Activated CD8-positive, alpha-beta memory T cell treated with anti-CD3 and anti-CD28 coated beads, Interleukin-2, amount 10 ng/mL, durations not matched to agents 7 days and 5 days (primary cell): ENCODE data around the gene PTPN14. TPM values are rescaled to one million over a fixed set of nuclear protein-coding genes. Genes with fewer than 3 reads are reported as not detected.
"Not testable (repeated sequence)": the region's sequence is repeated elsewhere in the genome, so short reads cannot be mapped to it uniquely, and the experiment has no call there.

ENCODE experiments used
- ATAC-seq: fragments of 150-1000 bp; cut with Tn5 transposase; one replicate; pipeline ENCODE4 v1.10.0; 2021; ENCODE audit warnings: moderate library complexity
- CTCF ChIA-PET: fragments of 350-600 bp; sonication (Branson Sonifier 250); formaldehyde crosslinking; loops from one replicate; lab custom pipeline; 2021; ENCODE audit warnings: antibody characterized with exemption; lab: Charles Lee
- DNase-seq: peaks from one replicate; pipeline ENCODE4 v3.0.0-alpha.2; 2020
- H3K27ac Mint-ChIP-seq: one replicate; pipeline ENCODE4 v1.8.0; 2021; ENCODE audit warnings: mild to moderate bottlenecking, mixed read lengths
- H3K27me3 Mint-ChIP-seq: one replicate; pipeline ENCODE4 v1.8.0; 2021; ENCODE audit warnings: mixed read lengths
- H3K36me3 Mint-ChIP-seq: one replicate; pipeline ENCODE4 v1.8.0; 2021; ENCODE audit warnings: mild to moderate bottlenecking, mixed read lengths
- H3K4me1 Mint-ChIP-seq: one replicate; pipeline ENCODE4 v1.8.0; 2021; ENCODE audit warnings: mixed read lengths
- H3K4me3 Mint-ChIP-seq: one replicate; pipeline ENCODE4 v1.8.0; 2021; ENCODE audit warnings: mild to moderate bottlenecking, moderate library complexity, mixed read lengths
- H3K9me3 Mint-ChIP-seq: one replicate; pipeline ENCODE4 v1.8.0; 2022; ENCODE audit warnings: low read depth, mixed read lengths
- total RNA-seq, 2 experiments: library from RNA; stranded (reverse); gene quantifications; one replicate each; pipeline ENCODE4 v1.2.3, GENCODE V29; 2021

The PTPN14 gene
- total RNA-seq, 2 experiments from 2014 or later, result 0.32 to 1.1 TPM

GRCh38 chr1:214506972-214507431 is 44.4 kb downstream of the PTPN14 start:
- H3K4me1 Mint-ChIP-seq, result no peaks in the 10 kb centered on the region
- no peaks in the 10 kb centered on the region for H3K36me3 Mint-ChIP-seq
- H3K4me3 Mint-ChIP-seq, result no peak overlapping the region
- peaks cover 4% of the 10 kb centered on the region for H3K9me3 Mint-ChIP-seq
- H3K27ac Mint-ChIP-seq, result no peak overlapping the region
- no peak for ATAC-seq
- H3K27me3 Mint-ChIP-seq, result peaks cover 14% of the 10 kb centered on the region
- CTCF ChIA-PET, result no interaction called here
- DNase-seq, result no peak

- Mint-ChIP-seq H3K4me3 (no peak overlapping the region), H3K4me1 (no peaks in the 10 kb centered on the region), H3K27me3 (peaks cover 14% of the 10 kb centered on the region), H3K9me3 (peaks cover 2% of the 10 kb centered on the region), H3K36me3 (no peaks in the 10 kb centered on the region), H3K27ac (no peak overlapping the region)
- CTCF ChIA-PET, result no interaction called here
- ATAC-seq (no peak), DNase-seq (no peak)
These were observed 46.3 kb downstream of the PTPN14 start for GRCh38 chr1:214505134-214505533.

- Mint-ChIP-seq H3K27me3 (peaks cover 14% of the 10 kb centered on the region), H3K36me3 (no peaks in the 10 kb centered on the region), H3K9me3 (no peaks in the 10 kb centered on the region), H3K4me3 (no peak overlapping the region), H3K4me1 (no peaks in the 10 kb centered on the region), H3K27ac (no peak overlapping the region)
- ATAC-seq (no peak), DNase-seq (no peak)
- CTCF ChIA-PET, result no interaction called here
These were observed 47.1 kb downstream of the PTPN14 start for GRCh38 chr1:214504330-214504729.

GRCh38 chr1:214503553-214503952 is 47.8 kb downstream of the PTPN14 start:
- Mint-ChIP-seq H3K27me3 (peaks cover 19% of the 10 kb centered on the region), H3K4me3 (no peak overlapping the region), H3K4me1 (no peaks in the 10 kb centered on the region), H3K27ac (no peak overlapping the region), H3K36me3 (no peaks in the 10 kb centered on the region), H3K9me3 (no peaks in the 10 kb centered on the region)
- DNase-seq (no peak), ATAC-seq (no peak)
- CTCF ChIA-PET, result no interaction called here

- CTCF ChIA-PET, result interaction anchor here (2.0 kb wide), 1 partner anchor 14 kb away, joined by 8 read pairs; no protein-coding TSS in a partner anchor
- no peaks in the 10 kb centered on the region for H3K9me3 Mint-ChIP-seq
- DNase-seq (no peak), ATAC-seq (no peak)
- H3K36me3 Mint-ChIP-seq, result no peaks in the 10 kb centered on the region
- H3K4me3 Mint-ChIP-seq, result no peak overlapping the region
- no peak overlapping the region for H3K27ac Mint-ChIP-seq
- no peaks in the 10 kb centered on the region for H3K4me1 Mint-ChIP-seq
- H3K27me3 Mint-ChIP-seq, result peaks cover 17% of the 10 kb centered on the region
These were observed 50.9 kb downstream of the PTPN14 start for GRCh38 chr1:214500340-214501055.

GRCh38 chr1:214499732-214500131 is 51.7 kb downstream of the PTPN14 start:
- Mint-ChIP-seq H3K27me3 (peaks cover 14% of the 10 kb centered on the region), H3K9me3 (no peaks in the 10 kb centered on the region), H3K4me3 (no peak overlapping the region), H3K36me3 (no peaks in the 10 kb centered on the region), H3K4me1 (no peaks in the 10 kb centered on the region), H3K27ac (no peak overlapping the region)
- ATAC-seq, result no peak
- CTCF ChIA-PET, result no interaction called here
- no peak for DNase-seq

- DNase-seq (no peak), ATAC-seq (no peak)
- no peaks in the 10 kb centered on the region for H3K9me3 Mint-ChIP-seq
- no peaks in the 10 kb centered on the region for H3K36me3 Mint-ChIP-seq
- peaks cover 21% of the 10 kb centered on the region for H3K27me3 Mint-ChIP-seq
- H3K4me3 Mint-ChIP-seq, result no peak overlapping the region
- no peaks in the 10 kb centered on the region for H3K4me1 Mint-ChIP-seq
- H3K27ac Mint-ChIP-seq, result no peak overlapping the region
- CTCF ChIA-PET, result interaction anchor here (1.4 kb wide), 1 partner anchor 165 kb away, joined by 4 read pairs; no protein-coding TSS in a partner anchor
These were observed 53.4 kb downstream of the PTPN14 start for GRCh38 chr1:214498021-214498420.

- H3K4me1 Mint-ChIP-seq, result no peaks in the 10 kb centered on the region
- no peaks in the 10 kb centered on the region for H3K36me3 Mint-ChIP-seq
- DNase-seq, result no peak
- no peak overlapping the region for H3K4me3 Mint-ChIP-seq
- peaks cover 21% of the 10 kb centered on the region for H3K27me3 Mint-ChIP-seq
- H3K9me3 Mint-ChIP-seq, result no peaks in the 10 kb centered on the region
- ATAC-seq, result no peak
- no peak overlapping the region for H3K27ac Mint-ChIP-seq
- CTCF ChIA-PET, result no interaction called here
These were observed 55.3 kb downstream of the PTPN14 start for GRCh38 chr1:214496126-214496525.

- ATAC-seq (no peak), DNase-seq (no peak)
- peaks cover 21% of the 10 kb centered on the region for H3K27me3 Mint-ChIP-seq
- no peak overlapping the region for H3K4me3 Mint-ChIP-seq
- H3K4me1 Mint-ChIP-seq, result no peaks in the 10 kb centered on the region
- no peaks in the 10 kb centered on the region for H3K36me3 Mint-ChIP-seq
- H3K27ac Mint-ChIP-seq, result no peak overlapping the region
- no peaks in the 10 kb centered on the region for H3K9me3 Mint-ChIP-seq
- CTCF ChIA-PET, result no interaction called here
These were observed 56.7 kb downstream of the PTPN14 start for GRCh38 chr1:214494706-214495105.

- H3K27ac Mint-ChIP-seq, CTCF ChIA-PET, H3K36me3 Mint-ChIP-seq, H3K9me3 Mint-ChIP-seq, H3K4me3 Mint-ChIP-seq, ATAC-seq, DNase-seq, H3K4me1 Mint-ChIP-seq: not testable (repeated sequence)
- peaks cover 21% of the 10 kb centered on the region for H3K27me3 Mint-ChIP-seq
These were observed 57.2 kb downstream of the PTPN14 start for GRCh38 chr1:214494179-214494578.

GRCh38 chr1:214493126-214493796 is 58.1 kb downstream of the PTPN14 start:
- no peaks in the 10 kb centered on the region for H3K36me3 Mint-ChIP-seq
- ATAC-seq, result no peak
- H3K27me3 Mint-ChIP-seq, result peaks cover 20% of the 10 kb centered on the region
- DNase-seq, result no peak
- H3K9me3 Mint-ChIP-seq, result no peaks in the 10 kb centered on the region
- no peak overlapping the region for H3K27ac Mint-ChIP-seq
- CTCF ChIA-PET, result no interaction called here
- H3K4me3 Mint-ChIP-seq, result no peak overlapping the region
- no peaks in the 10 kb centered on the region for H3K4me1 Mint-ChIP-seq

- peaks cover 17% of the 10 kb centered on the region for H3K27me3 Mint-ChIP-seq
- no peaks in the 10 kb centered on the region for H3K9me3 Mint-ChIP-seq
- H3K27ac Mint-ChIP-seq, result no peak overlapping the region
- H3K36me3 Mint-ChIP-seq, result no peaks in the 10 kb centered on the region
- H3K4me3 Mint-ChIP-seq, result no peak overlapping the region
- CTCF ChIA-PET, result no interaction called here
- H3K4me1 Mint-ChIP-seq, result no peaks in the 10 kb centered on the region
- ATAC-seq (no peak), DNase-seq (no peak)
These were observed 58.9 kb downstream of the PTPN14 start for GRCh38 chr1:214492401-214493075.

GRCh38 chr1:214491468-214492146 is 59.8 kb downstream of the PTPN14 start:
- ATAC-seq, result no peak
- no peaks in the 10 kb centered on the region for H3K9me3 Mint-ChIP-seq

More at GRCh38 chr1:214491468-214492146, 59.8 kb downstream of the PTPN14 start:
- H3K36me3 Mint-ChIP-seq, result no peaks in the 10 kb centered on the region
- CTCF ChIA-PET, result no interaction called here
- DNase-seq, result no peak
- H3K4me1 Mint-ChIP-seq, result no peaks in the 10 kb centered on the region
- peaks cover 17% of the 10 kb centered on the region for H3K27me3 Mint-ChIP-seq
- no peak overlapping the region for H3K27ac Mint-ChIP-seq
- no peak overlapping the region for H3K4me3 Mint-ChIP-seq
